ENCODE measurements around the gene LHPP. TPM values are rescaled to one million over a fixed set of nuclear protein-coding genes. Genes with fewer than 3 reads are reported as not detected.
A peak's percentile ranks its signal among the peaks of the same experiment; 100 is the strongest.

The LHPP gene
- total RNA-seq, 1 donor from 2014 or later, result 15.3 TPM

GRCh38 chr10:124558339-124559321, 97.0 kb downstream of the LHPP start:
- Mint-ChIP-seq H3K4me1 (ENCODE audit: low read depth) (peaks cover 51% of the 10 kb centered on the region), H3K4me3 (ENCODE audit: unreplicated experiment) (no peak overlapping the region), H3K27ac (ENCODE audit: unreplicated experiment) (peak overlapping the region; percentile 77), H3K9me3 (ENCODE audit: low read depth) (peaks cover 5% of the 10 kb centered on the region), H3K36me3 (ENCODE audit: low read depth) (no peaks in the 10 kb centered on the region), H3K27me3 (ENCODE audit: low read depth) (no peaks in the 10 kb centered on the region)
- peak; percentile 78 for DNase-seq (ENCODE audit: low spot score)
- no peak for TF ChIP-seq CTCF (IDR thresholded peaks at IDR 0.05)

GRCh38 chr10:124559372-124560132, 97.9 kb downstream of the LHPP start:
- peak overlapping the region; percentile 77 for H3K27ac Mint-ChIP-seq (ENCODE audit: unreplicated experiment)

GRCh38 chr10:124560377-124561105, 98.9 kb downstream of the LHPP start:
- DNase-seq (ENCODE audit: low spot score), result peak; percentile 92
- TF ChIP-seq CTCF (IDR thresholded peaks at IDR 0.05), result peak; percentile 31
- Mint-ChIP-seq H3K27ac (ENCODE audit: unreplicated experiment) (peak overlapping the region; percentile 84), H3K27me3 (ENCODE audit: low read depth) (no peaks in the 10 kb centered on the region), H3K4me3 (ENCODE audit: unreplicated experiment) (peak overlapping the region; percentile 33), H3K4me1 (ENCODE audit: low read depth) (peaks cover 65% of the 10 kb centered on the region), H3K9me3 (ENCODE audit: low read depth) (peaks cover 5% of the 10 kb centered on the region), H3K36me3 (ENCODE audit: low read depth) (no peaks in the 10 kb centered on the region)

More at GRCh38 chr10:124559372-124560132, 97.9 kb downstream of the LHPP start:
- peaks cover 5% of the 10 kb centered on the region for H3K9me3 Mint-ChIP-seq (ENCODE audit: low read depth)
- DNase-seq (ENCODE audit: low spot score), result peak; percentile 75
- peaks cover 55% of the 10 kb centered on the region for H3K4me1 Mint-ChIP-seq (ENCODE audit: low read depth)
- H3K4me3 Mint-ChIP-seq (ENCODE audit: unreplicated experiment), result no peak overlapping the region
- no peak for TF ChIP-seq CTCF (IDR thresholded peaks at IDR 0.05)
- no peaks in the 10 kb centered on the region for H3K27me3 Mint-ChIP-seq (ENCODE audit: low read depth)
- H3K36me3 Mint-ChIP-seq (ENCODE audit: low read depth), result no peaks in the 10 kb centered on the region

GRCh38 chr10:124561206-124561605, 99.6 kb downstream of the LHPP start:
- Mint-ChIP-seq H3K9me3 (ENCODE audit: low read depth) (peaks cover 5% of the 10 kb centered on the region), H3K27ac (ENCODE audit: unreplicated experiment) (peak overlapping the region; percentile 84), H3K36me3 (ENCODE audit: low read depth) (no peaks in the 10 kb centered on the region), H3K4me1 (ENCODE audit: low read depth) (peaks cover 67% of the 10 kb centered on the region), H3K27me3 (ENCODE audit: low read depth) (no peaks in the 10 kb centered on the region), H3K4me3 (ENCODE audit: unreplicated experiment) (no peak overlapping the region)
- TF ChIP-seq CTCF (IDR thresholded peaks at IDR 0.05), result no peak
- peak; percentile 54 for DNase-seq (ENCODE audit: low spot score)
